Fibroblast of the aortic adventitia (primary cell): Measurements from ENCODE around the gene ICE2. TPM values are rescaled to one million over a fixed set of nuclear protein-coding genes. Genes with fewer than 3 reads are reported as not detected.

ENCODE experiments used
- DNase-seq: peaks from one replicate; pipeline ENCODE4 v3.0.0-alpha.2; 2010; ENCODE audit warnings: low read depth
- H3K4me3 ChIP-seq: 2 replicates; pipeline ENCODE4 v1.5.1; 2011; ENCODE audit warnings: low read depth, mild to moderate bottlenecking, control low read depth, low read length, moderate library complexity
- CTCF ChIP-seq: IDR thresholded peaks from 2 replicates; pipeline ENCODE4 v1.5.1; 2011; ENCODE audit warnings: mild to moderate bottlenecking, low read length, control low read depth, inconsistent platforms; ENCODE audit not compliant: insufficient read depth
- total RNA-seq: library from RNA; depleted of rRNA; stranded (reverse); fragments of >200 nt; gene quantifications from 2 replicates; pipeline ENCODE4 v1.2.3, GENCODE V29; 2012; ENCODE audit warnings: low replicate concordance

Gene ICE2
- total RNA-seq, 1 donor, result 37.0 TPM

- no peak overlapping the region for H3K4me3 ChIP-seq
- DNase-seq, result peak; percentile 96
- TF ChIP-seq CTCF, result no peak
Observed at GRCh38 chr15:60379525-60380274, 99.2 kb downstream of the ICE2 start.

- no peak for TF ChIP-seq CTCF
- H3K4me3 ChIP-seq, result no peak overlapping the region
- no peak for DNase-seq
Observed at GRCh38 chr15:60379185-60379524, 99.8 kb downstream of the ICE2 start.

DNA sequence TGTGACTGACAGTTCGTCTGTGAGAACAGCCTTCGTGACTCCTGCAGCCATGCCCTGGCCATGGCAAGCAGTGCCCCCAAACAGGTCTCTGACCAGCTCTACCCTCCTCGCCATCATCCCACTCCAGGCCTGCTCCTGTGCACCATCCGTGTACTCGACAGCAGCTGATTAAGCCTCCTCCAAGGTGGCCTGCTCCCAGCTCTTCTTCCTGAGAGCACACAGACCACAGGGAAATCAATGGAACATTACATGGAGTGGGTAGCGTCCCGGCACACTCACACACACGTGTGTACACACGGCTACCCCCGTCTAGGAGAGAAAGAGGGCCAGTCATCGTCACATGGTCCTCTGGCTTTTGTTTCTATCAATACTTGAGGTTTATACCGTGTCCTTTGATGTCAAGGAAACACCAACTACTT is 102.3 kb downstream of the ICE2 start:
- DNase-seq, result no peak

DNA sequence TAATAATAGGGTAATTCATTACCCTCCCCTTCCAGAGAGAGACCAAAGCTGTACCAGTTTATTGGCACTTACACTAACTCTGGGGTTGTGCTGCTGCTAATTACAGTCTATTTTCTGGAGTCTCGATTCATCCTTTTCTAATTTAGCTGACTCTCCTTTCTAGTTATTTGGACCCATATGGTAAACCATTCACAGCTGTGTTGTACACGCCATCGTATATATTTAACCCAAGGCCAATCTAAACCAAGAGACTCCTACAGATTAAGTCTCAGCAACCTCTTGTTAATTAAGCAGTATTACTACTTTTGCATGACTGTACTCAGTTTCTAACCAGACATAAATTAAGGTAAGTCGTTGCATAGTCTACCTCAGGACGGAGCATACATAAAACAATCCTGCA is 103.6 kb downstream of the ICE2 start:
- DNase-seq, result no peak
- no peak overlapping the region for H3K4me3 ChIP-seq
- TF ChIP-seq CTCF, result no peak

More for the DNA sequence above, 102.3 kb downstream of the ICE2 start:
- H3K4me3 ChIP-seq, result no peak overlapping the region
- no peak for TF ChIP-seq CTCF

DNA sequence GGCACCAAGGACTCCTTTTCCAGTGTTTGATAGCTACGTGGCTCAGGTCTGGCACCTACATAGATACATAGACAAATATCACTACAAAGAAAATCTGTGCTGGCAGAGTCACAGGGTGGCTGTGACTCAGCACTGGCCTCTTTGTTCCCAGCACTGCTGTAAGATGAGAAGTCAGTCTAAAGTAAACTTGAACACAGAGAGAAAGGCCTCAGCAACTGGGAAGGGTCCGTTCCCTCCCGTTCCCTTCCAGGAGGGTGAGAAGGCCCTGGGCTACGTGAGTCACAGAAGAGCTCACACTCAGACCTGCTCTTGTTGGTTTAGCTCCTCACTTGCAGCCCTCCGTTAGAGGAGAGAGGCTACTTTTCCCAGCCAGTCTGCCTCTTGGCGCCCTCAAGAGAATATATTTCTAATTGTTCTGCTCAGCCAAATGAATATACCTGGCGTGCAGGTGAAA is 104.3 kb downstream of the ICE2 start:
- H3K4me3 ChIP-seq, result no peak overlapping the region
- TF ChIP-seq CTCF, result no peak
- peak; percentile 95 for DNase-seq

- TF ChIP-seq CTCF, result no peak
- H3K4me3 ChIP-seq, result no peak overlapping the region
- no peak for DNase-seq
Observed at GRCh38 chr15:60374209-60374608, 104.7 kb downstream of the ICE2 start.

DNA sequence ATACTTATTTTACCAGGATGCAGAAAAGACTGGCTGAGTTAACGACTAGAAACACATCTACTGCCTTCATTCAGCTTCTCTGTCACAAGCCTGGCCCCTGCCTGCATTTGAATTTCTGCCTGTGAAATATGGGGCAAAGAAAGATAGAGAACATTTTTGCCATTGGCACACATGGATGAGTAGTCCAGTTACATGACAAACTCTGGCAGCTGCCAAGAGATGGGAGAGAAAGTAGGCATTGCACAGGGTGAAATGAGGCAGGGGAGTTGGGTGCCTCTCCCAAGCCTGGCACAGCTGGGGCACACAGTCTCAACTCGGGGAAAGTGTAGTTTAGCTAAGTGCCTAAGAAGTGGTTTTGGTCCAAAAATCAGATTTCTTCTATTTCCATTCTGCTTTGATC is 105.2 kb downstream of the ICE2 start:
- DNase-seq, result no peak
- no peak for TF ChIP-seq CTCF
- H3K4me3 ChIP-seq, result no peak overlapping the region
